IPS-18a (cell line): Measurements from ENCODE around the gene PTPRE.
"Not testable (repeated sequence)": the region's sequence is repeated elsewhere in the genome, so short reads cannot be mapped to it uniquely, and the experiment has no call there.

Source experiments
- H3K27ac ChIP-seq: one replicate; pipeline ENCODE4 v1.5.1; 2013; ENCODE audit warnings: low read length
- H3K27me3 ChIP-seq: one replicate; pipeline ENCODE4 v1.6.1; 2013; ENCODE audit warnings: mild to moderate bottlenecking, low read length; ENCODE audit not compliant: control insufficient read depth, insufficient read depth
- H3K36me3 ChIP-seq: one replicate; pipeline ENCODE4 v1.6.1; 2013; ENCODE audit warnings: low read depth, low read length; ENCODE audit not compliant: control insufficient read depth
- H3K4me1 ChIP-seq: one replicate; pipeline ENCODE4 v1.6.1; 2013; ENCODE audit warnings: low read depth, low read length; ENCODE audit not compliant: control insufficient read depth
- H3K4me3 ChIP-seq: one replicate; pipeline ENCODE4 v1.5.1; 2013; ENCODE audit warnings: low read length
- H3K9ac ChIP-seq: one replicate; pipeline ENCODE4 v1.6.1; 2013; ENCODE audit warnings: mild to moderate bottlenecking, low read length, moderate library complexity
- H3K9me3 ChIP-seq: one replicate; pipeline ENCODE4 v1.6.1; 2013; ENCODE audit warnings: low read depth, low read length; ENCODE audit not compliant: control insufficient read depth

The PTPRE gene

GRCh38 chr10:127980898-127981297 is 74.0 kb downstream of the PTPRE start:
- H3K4me3 ChIP-seq: no peak overlapping the region
- H3K36me3 ChIP-seq: no peaks in the 10 kb centered on the region
- H3K27ac ChIP-seq: no peak overlapping the region
- H3K4me1 ChIP-seq: peaks cover 5% of the 10 kb centered on the region
- H3K9me3 ChIP-seq: no peaks in the 10 kb centered on the region
- no peak overlapping the region for H3K9ac ChIP-seq
- H3K27me3 ChIP-seq: no peaks in the 10 kb centered on the region

GRCh38 chr10:127982601-127983000 is 75.7 kb downstream of the PTPRE start:
- Histone ChIP-seq H3K4me3 (no peak overlapping the region), H3K4me1 (no peaks in the 10 kb centered on the region), H3K27me3 (no peaks in the 10 kb centered on the region), H3K9ac (no peak overlapping the region), H3K36me3 (no peaks in the 10 kb centered on the region), H3K9me3 (no peaks in the 10 kb centered on the region), H3K27ac (no peak overlapping the region)

- Histone ChIP-seq H3K4me3 (no peak overlapping the region), H3K36me3 (no peaks in the 10 kb centered on the region), H3K9me3 (no peaks in the 10 kb centered on the region), H3K9ac (no peak overlapping the region), H3K27ac (no peak overlapping the region), H3K4me1 (no peaks in the 10 kb centered on the region), H3K27me3 (no peaks in the 10 kb centered on the region)
Observed at GRCh38 chr10:127983344-127984100, 76.6 kb downstream of the PTPRE start.

GRCh38 chr10:127984945-127985344 is 78.0 kb downstream of the PTPRE start:
- no peaks in the 10 kb centered on the region for H3K4me1 ChIP-seq
- no peaks in the 10 kb centered on the region for H3K27me3 ChIP-seq
- H3K27ac ChIP-seq: no peak overlapping the region
- no peaks in the 10 kb centered on the region for H3K9me3 ChIP-seq
- no peaks in the 10 kb centered on the region for H3K36me3 ChIP-seq
- H3K9ac ChIP-seq: no peak overlapping the region
- H3K4me3 ChIP-seq: no peak overlapping the region

- Histone ChIP-seq H3K9me3 (no peaks in the 10 kb centered on the region), H3K4me3 (no peak overlapping the region), H3K36me3 (no peaks in the 10 kb centered on the region), H3K4me1 (no peaks in the 10 kb centered on the region), H3K27me3 (no peaks in the 10 kb centered on the region), H3K9ac (no peak overlapping the region), H3K27ac (no peak overlapping the region)
Observed at GRCh38 chr10:127986531-127987466, 79.9 kb downstream of the PTPRE start.

GRCh38 chr10:127987467-127988380 is 80.8 kb downstream of the PTPRE start:
- Histone ChIP-seq H3K9ac (no peak overlapping the region), H3K9me3 (no peaks in the 10 kb centered on the region), H3K4me1 (no peaks in the 10 kb centered on the region), H3K4me3 (no peak overlapping the region), H3K36me3 (no peaks in the 10 kb centered on the region), H3K27me3 (no peaks in the 10 kb centered on the region), H3K27ac (no peak overlapping the region)

- no peaks in the 10 kb centered on the region for H3K9me3 ChIP-seq
- H3K36me3 ChIP-seq: no peaks in the 10 kb centered on the region
- no peak overlapping the region for H3K27ac ChIP-seq
- no peaks in the 10 kb centered on the region for H3K4me1 ChIP-seq
- no peak overlapping the region for H3K9ac ChIP-seq
- no peak overlapping the region for H3K4me3 ChIP-seq
- H3K27me3 ChIP-seq: no peaks in the 10 kb centered on the region
Observed at GRCh38 chr10:127989481-127990012, 82.6 kb downstream of the PTPRE start.

- not testable (repeated sequence) for H3K9me3 ChIP-seq, H3K4me3 ChIP-seq, H3K4me1 ChIP-seq, H3K27ac ChIP-seq, H3K9ac ChIP-seq, H3K36me3 ChIP-seq, H3K27me3 ChIP-seq
Observed at GRCh38 chr10:127990132-127990788, 83.4 kb downstream of the PTPRE start.

GRCh38 chr10:127990846-127991542 is 84.1 kb downstream of the PTPRE start:
- H3K9ac ChIP-seq: no peak overlapping the region
- H3K27me3 ChIP-seq: no peaks in the 10 kb centered on the region
- H3K27ac ChIP-seq: no peak overlapping the region
- no peak overlapping the region for H3K4me3 ChIP-seq
- no peaks in the 10 kb centered on the region for H3K36me3 ChIP-seq
- H3K9me3 ChIP-seq: no peaks in the 10 kb centered on the region
- no peaks in the 10 kb centered on the region for H3K4me1 ChIP-seq

- Histone ChIP-seq H3K4me1 (no peaks in the 10 kb centered on the region), H3K9me3 (no peaks in the 10 kb centered on the region), H3K4me3 (no peak overlapping the region), H3K9ac (no peak overlapping the region), H3K27ac (no peak overlapping the region), H3K36me3 (no peaks in the 10 kb centered on the region), H3K27me3 (no peaks in the 10 kb centered on the region)
Observed at GRCh38 chr10:127991543-127992255, 84.8 kb downstream of the PTPRE start.
